Measurements from ENCODE around the gene SYT13. TPM values are rescaled to one million over a fixed set of nuclear protein-coding genes. Genes with fewer than 3 reads are reported as not detected.
"Not testable (repeated sequence)": the region's sequence is repeated elsewhere in the genome, so short reads cannot be mapped to it uniquely, and the experiment has no call there.

The SYT13 gene
- total RNA-seq, 1 donor from 2014 or later: 1.4 TPM

DNA sequence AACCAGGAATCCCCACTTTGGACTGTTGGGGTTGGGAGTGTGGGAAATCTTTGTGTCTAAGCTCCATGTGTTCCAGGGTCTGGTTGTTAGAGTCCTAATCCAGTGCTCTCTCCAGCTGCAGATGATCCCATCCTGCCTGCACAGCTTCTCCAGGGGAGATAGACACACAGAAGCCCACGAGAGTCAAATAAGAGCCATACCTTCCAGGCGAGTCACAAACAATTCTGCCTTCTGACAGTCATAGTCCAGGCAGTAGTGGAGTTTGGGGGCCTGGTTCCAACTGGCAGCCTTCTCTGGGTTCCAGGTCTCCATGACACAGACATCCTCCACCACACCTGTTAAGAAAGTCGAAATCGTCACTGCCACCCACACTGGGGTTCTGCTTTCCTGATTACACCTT is 32.1 kb downstream of the SYT13 start:
- DNase-seq (ENCODE audit: low spot score): no peak
- TF ChIP-seq, protein P1, sequence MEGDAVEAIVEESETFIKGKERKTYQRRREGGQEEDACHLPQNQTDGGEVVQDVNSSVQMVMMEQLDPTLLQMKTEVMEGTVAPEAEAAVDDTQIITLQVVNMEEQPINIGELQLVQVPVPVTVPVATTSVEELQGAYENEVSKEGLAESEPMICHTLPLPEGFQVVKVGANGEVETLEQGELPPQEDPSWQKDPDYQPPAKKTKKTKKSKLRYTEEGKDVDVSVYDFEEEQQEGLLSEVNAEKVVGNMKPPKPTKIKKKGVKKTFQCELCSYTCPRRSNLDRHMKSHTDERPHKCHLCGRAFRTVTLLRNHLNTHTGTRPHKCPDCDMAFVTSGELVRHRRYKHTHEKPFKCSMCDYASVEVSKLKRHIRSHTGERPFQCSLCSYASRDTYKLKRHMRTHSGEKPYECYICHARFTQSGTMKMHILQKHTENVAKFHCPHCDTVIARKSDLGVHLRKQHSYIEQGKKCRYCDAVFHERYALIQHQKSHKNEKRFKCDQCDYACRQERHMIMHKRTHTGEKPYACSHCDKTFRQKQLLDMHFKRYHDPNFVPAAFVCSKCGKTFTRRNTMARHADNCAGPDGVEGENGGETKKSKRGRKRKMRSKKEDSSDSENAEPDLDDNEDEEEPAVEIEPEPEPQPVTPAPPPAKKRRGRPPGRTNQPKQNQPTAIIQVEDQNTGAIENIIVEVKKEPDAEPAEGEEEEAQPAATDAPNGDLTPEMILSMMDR (IDR thresholded peaks at IDR 0.05; ENCODE audit: unreplicated experiment): no peak
- Mint-ChIP-seq H3K4me3 (ENCODE audit: unreplicated experiment) (no peak overlapping the region), H3K36me3 (ENCODE audit: low read depth, unreplicated experiment) (no peaks in the 10 kb centered on the region), H3K27me3 (ENCODE audit: unreplicated experiment) (peaks cover 5% of the 10 kb centered on the region), H3K27ac (ENCODE audit: unreplicated experiment) (no peak overlapping the region), H3K4me1 (ENCODE audit: unreplicated experiment) (peaks cover 11% of the 10 kb centered on the region), H3K9me3 (ENCODE audit: unreplicated experiment) (no peaks in the 10 kb centered on the region)

DNA sequence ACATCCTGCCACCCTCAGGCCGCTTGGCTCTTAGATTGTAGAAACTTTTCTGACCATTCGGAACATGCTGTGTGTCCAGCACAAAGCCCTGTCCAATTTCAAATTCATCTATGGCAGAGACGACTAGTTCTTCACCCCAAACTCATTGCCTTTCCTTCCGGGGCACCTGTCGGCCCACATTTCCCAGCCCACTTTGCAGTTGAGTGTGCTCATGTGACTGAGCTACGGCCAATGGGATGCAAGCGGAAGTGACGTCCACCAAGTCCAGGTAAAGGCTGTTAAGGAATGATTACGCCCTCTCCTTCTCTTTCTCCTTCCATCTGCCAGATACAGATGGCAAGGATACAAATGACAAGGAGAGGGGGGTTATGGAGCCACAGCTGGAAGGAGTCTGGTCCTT is 32.5 kb downstream of the SYT13 start:
- Mint-ChIP-seq H3K4me3 (ENCODE audit: unreplicated experiment) (no peak overlapping the region), H3K27ac (ENCODE audit: unreplicated experiment) (no peak overlapping the region), H3K27me3 (ENCODE audit: unreplicated experiment) (peaks cover 5% of the 10 kb centered on the region), H3K4me1 (ENCODE audit: unreplicated experiment) (peaks cover 13% of the 10 kb centered on the region), H3K36me3 (ENCODE audit: low read depth, unreplicated experiment) (no peaks in the 10 kb centered on the region), H3K9me3 (ENCODE audit: unreplicated experiment) (no peaks in the 10 kb centered on the region)
- no peak for DNase-seq (ENCODE audit: low spot score)
- TF ChIP-seq, protein P1 (IDR thresholded peaks at IDR 0.05; ENCODE audit: unreplicated experiment): no peak

DNA sequence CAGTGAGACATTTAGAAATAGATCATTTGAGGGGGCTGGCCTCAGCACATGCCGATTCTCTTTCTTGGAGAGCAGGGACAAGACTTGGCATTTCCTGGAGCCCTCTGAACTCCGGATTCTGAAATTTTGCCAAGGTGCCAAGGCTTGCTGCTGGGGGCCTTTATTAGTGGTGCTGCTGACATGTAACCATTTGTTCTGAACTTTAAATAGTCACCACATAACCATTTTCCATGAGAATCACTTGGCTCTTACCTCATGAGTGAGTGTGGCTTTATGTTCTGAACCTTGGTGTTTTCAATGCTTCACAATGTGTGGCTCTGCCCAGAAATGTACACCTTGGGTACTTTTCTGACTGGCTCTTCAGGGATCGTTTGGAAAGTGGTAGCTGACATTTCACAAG is 33.3 kb downstream of the SYT13 start:
- Mint-ChIP-seq H3K9me3 (ENCODE audit: unreplicated experiment) (no peaks in the 10 kb centered on the region), H3K4me3 (ENCODE audit: unreplicated experiment) (no peak overlapping the region), H3K4me1 (ENCODE audit: unreplicated experiment) (peaks cover 10% of the 10 kb centered on the region), H3K36me3 (ENCODE audit: low read depth, unreplicated experiment) (no peaks in the 10 kb centered on the region), H3K27me3 (ENCODE audit: unreplicated experiment) (peaks cover 2% of the 10 kb centered on the region), H3K27ac (ENCODE audit: unreplicated experiment) (no peak overlapping the region)
- no peak for DNase-seq (ENCODE audit: low spot score)
- TF ChIP-seq, protein P1 (IDR thresholded peaks at IDR 0.05; ENCODE audit: unreplicated experiment): no peak

DNA sequence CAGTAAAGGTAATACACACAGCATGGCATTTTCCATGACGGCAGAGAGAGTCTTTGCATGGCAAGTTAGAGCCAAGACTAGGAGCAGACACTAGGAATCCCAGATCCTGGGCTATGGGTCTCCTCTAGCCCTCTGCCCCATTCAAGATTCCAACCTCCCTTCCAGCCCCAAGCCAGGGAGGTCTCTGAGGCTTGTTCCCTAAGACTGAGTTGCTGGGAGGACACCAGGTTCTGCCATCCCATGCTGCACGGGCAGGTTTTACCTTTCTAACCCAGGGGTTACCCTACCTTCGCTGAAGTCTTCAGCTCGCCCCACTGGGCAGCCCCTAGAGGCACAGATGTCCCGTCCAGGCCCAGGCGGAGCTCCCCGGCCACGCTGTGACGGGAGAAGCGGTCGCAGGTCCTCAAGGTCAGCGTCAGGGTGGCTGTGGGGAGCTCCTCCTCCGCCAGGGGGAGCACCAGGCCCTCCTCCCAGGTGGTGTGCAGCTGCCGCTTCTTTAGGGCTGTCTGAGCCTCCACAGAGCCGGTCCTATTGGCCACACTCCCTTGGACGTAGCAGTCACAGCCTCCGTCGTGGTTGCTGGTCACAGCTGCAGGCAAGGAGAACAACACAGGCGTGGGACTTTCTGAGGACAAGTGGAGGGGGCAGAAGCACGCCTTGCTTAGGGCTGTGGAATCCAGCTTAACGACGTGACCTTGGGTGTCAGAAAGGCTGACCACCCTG is 33.8 kb downstream of the SYT13 start:
- Mint-ChIP-seq H3K27ac (ENCODE audit: unreplicated experiment) (no peak overlapping the region), H3K27me3 (ENCODE audit: unreplicated experiment) (peaks cover 2% of the 10 kb centered on the region), H3K4me1 (ENCODE audit: unreplicated experiment) (peaks cover 4% of the 10 kb centered on the region), H3K9me3 (ENCODE audit: unreplicated experiment) (no peaks in the 10 kb centered on the region), H3K36me3 (ENCODE audit: low read depth, unreplicated experiment) (no peaks in the 10 kb centered on the region), H3K4me3 (ENCODE audit: unreplicated experiment) (no peak overlapping the region)
- peak; percentile 85 for DNase-seq (ENCODE audit: low spot score)
- TF ChIP-seq, protein P1 (IDR thresholded peaks at IDR 0.05; ENCODE audit: unreplicated experiment): peak; percentile 84

DNA sequence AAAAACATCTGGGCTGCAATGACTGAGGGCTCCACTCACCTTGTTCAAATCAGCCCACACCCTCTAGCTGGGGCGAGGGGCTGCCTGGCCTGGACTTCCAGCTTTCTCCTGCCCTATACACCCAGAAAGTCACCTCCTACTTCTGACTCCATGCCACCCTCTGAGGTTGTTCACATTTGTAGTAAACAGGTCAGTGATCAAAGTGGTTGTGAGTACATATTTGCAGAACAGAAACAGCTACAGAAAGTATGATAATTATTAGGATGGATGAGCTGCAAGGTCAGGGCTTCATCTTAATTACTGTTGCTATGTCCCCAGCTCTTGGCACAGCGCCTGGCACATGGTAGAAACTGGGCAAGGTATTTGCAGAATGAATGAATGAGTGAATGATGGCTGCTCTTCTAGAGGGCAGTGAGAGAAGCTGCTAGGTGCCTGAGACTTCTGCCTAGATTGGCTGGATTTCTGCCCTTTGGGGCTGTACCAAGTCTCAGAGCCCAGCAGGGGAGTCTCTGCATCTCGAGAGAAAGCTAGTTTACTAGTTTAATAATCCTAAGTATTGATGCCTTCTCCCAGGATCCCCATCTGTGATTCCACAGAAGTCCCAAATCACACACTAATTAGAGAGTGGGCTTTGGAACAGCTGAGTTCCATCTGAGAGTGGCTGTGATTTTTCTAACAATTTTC is 36.0 kb downstream of the SYT13 start:
- H3K4me1 Mint-ChIP-seq (ENCODE audit: unreplicated experiment): peaks cover 2% of the 10 kb centered on the region
- no peak overlapping the region for H3K4me3 Mint-ChIP-seq (ENCODE audit: unreplicated experiment)
- H3K36me3 Mint-ChIP-seq (ENCODE audit: low read depth, unreplicated experiment): no peaks in the 10 kb centered on the region
- H3K9me3 Mint-ChIP-seq (ENCODE audit: unreplicated experiment): no peaks in the 10 kb centered on the region
- peaks cover 4% of the 10 kb centered on the region for H3K27me3 Mint-ChIP-seq (ENCODE audit: unreplicated experiment)
- DNase-seq (ENCODE audit: low spot score): no peak
- H3K27ac Mint-ChIP-seq (ENCODE audit: unreplicated experiment): no peak overlapping the region
- TF ChIP-seq, protein P1 (IDR thresholded peaks at IDR 0.05; ENCODE audit: unreplicated experiment): no peak

DNA sequence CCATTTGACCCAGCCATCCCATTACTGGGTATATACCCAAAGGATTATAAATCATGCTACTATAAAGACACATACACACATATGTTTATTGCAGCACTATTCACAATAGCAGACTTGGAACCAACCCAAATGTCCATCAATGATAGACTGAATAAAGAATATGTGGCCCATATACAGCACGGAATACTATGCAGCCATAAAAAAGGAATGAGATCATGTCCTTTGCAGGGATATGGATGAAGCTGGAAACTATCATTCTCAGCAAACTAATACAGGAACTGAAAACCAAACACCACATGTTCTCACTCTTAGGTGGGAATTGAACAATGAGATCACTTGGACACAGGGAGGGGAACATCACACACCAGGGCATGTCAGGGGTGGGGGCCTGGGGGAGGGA is 36.8 kb downstream of the SYT13 start:
- H3K9me3 Mint-ChIP-seq (ENCODE audit: unreplicated experiment); DNase-seq (ENCODE audit: low spot score); H3K36me3 Mint-ChIP-seq (ENCODE audit: low read depth, unreplicated experiment); H3K4me1 Mint-ChIP-seq (ENCODE audit: unreplicated experiment); H3K27me3 Mint-ChIP-seq (ENCODE audit: unreplicated experiment); H3K27ac Mint-ChIP-seq (ENCODE audit: unreplicated experiment); H3K4me3 Mint-ChIP-seq (ENCODE audit: unreplicated experiment): not testable (repeated sequence)
